MM.1S (cell line): ENCODE data around the gene HOXC6.

Source experiments
- EZH2 ChIP-seq: fragments of 300-600 bp; sonication (generic); optimal IDR thresholded peaks from 2 replicates; pipeline ENCODE3; 2017; ENCODE audit warnings: low read depth, mild to moderate bottlenecking, antibody characterized with exemption, low read length, mixed read lengths
- TF ChIP-seq, protein P1 (sequence below): fragments of 300-600 bp; sonication (generic); IDR thresholded peaks from 2 replicates; pipeline ENCODE4 v1.5.1; 2016; ENCODE audit warnings: antibody characterized with exemption, low read length, mixed read lengths

DNA sequence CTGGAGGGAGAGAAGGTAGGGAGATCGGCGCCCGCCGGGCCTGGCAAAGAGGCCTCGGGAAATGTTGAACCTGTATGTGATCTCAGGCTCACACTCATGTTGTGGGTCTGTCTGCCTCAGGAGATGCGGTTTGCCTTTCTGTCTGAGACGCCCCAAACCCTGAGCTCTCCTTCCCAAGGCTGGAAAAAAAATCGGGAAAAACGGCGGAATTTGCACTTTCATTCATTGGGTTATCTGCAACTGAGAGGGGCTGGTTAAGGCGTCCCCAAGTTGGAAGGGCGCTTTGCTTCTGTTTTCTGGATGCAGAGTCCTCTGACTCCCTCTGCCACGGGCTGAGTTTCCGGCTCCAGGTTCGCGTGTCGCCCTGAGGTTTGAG, 33.2 kb upstream of the HOXC6 start:
- TF ChIP-seq, protein P1, sequence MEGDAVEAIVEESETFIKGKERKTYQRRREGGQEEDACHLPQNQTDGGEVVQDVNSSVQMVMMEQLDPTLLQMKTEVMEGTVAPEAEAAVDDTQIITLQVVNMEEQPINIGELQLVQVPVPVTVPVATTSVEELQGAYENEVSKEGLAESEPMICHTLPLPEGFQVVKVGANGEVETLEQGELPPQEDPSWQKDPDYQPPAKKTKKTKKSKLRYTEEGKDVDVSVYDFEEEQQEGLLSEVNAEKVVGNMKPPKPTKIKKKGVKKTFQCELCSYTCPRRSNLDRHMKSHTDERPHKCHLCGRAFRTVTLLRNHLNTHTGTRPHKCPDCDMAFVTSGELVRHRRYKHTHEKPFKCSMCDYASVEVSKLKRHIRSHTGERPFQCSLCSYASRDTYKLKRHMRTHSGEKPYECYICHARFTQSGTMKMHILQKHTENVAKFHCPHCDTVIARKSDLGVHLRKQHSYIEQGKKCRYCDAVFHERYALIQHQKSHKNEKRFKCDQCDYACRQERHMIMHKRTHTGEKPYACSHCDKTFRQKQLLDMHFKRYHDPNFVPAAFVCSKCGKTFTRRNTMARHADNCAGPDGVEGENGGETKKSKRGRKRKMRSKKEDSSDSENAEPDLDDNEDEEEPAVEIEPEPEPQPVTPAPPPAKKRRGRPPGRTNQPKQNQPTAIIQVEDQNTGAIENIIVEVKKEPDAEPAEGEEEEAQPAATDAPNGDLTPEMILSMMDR = no peak
- no peak for TF ChIP-seq EZH2
